HL-60 (cell line): ENCODE data around the gene C16orf54.
"Not testable (repeated sequence)": the region's sequence is repeated elsewhere in the genome, so short reads cannot be mapped to it uniquely, and the experiment has no call there.

ENCODE experiments used
- CTCF ChIP-seq: IDR thresholded peaks from one replicate; pipeline ENCODE4 v1.5.1; 2011; ENCODE audit warnings: low read length, control low read depth, inconsistent platforms; ENCODE audit not compliant: insufficient read depth
- GABPA ChIP-seq: IDR thresholded peaks from 2 replicates; pipeline ENCODE4 v1.6.1; 2012; ENCODE audit warnings: low read depth
- POLR2AphosphoS5 ChIP-seq: IDR thresholded peaks from 2 replicates; pipeline ENCODE4 v1.6.1; 2012; ENCODE audit warnings: low read depth
- REST ChIP-seq: IDR thresholded peaks from 2 replicates; pipeline ENCODE4 v1.6.1; 2012; ENCODE audit warnings: low read depth; ENCODE audit not compliant: insufficient replicate concordance

- not testable (repeated sequence) for TF ChIP-seq GABPA, POLR2AphosphoS5, REST, CTCF
Measured at GRCh38 chr16:29761280-29761651, 15.5 kb upstream of the C16orf54 start.
